K562 (cell line): ENCODE data around the gene TMEM121B. TPM values are rescaled to one million over a fixed set of nuclear protein-coding genes. Genes with fewer than 3 reads are reported as not detected.

Source experiments
- ATAC-seq: fragments of 200-7000 bp; cut with Tn5 transposase; 3 replicates; pipeline ENCODE4 v1.9.1; 2020; ENCODE audit warnings: moderate library complexity
- BruUV-seq: library from RNA; stranded (reverse); fragments of 400-500 nt; replicated peaks from 2 replicates; lab custom pipeline; 2021; lab: Mats Ljungman, UMichigan
- CTCF ChIA-PET: fragments of 300-600 bp; formaldehyde crosslinking; extraction: SDS; loops from one replicate; lab custom pipeline; 2021; ENCODE audit warnings: low intra/inter-chr PET ratio; lab: Yijun Ruan, JAX
- POLR2A ChIA-PET: fragments of 300-600, 350-650 bp; sonication (Branson Sonifier 250); formaldehyde crosslinking; extraction: SDS; loops from one replicate; lab custom pipeline; 2021; ENCODE audit warnings: antibody characterized with exemption, inconsistent platforms; lab: Yijun Ruan, JAX
- DNase-seq, 4 experiments: peaks; one replicate each; pipeline versions ENCODE4 v3.0.0 to v3.0.0-alpha.2; 2011 to 2018; ENCODE audit warnings: low spot score in 3 of 4, mixed read lengths in 3 of 4; ENCODE audit errors: extremely low read depth in 1 of 4
- FAIRE-seq: peaks from 2 replicates; lab custom pipeline; 2011; peaks lifted over from hg19 to GRCh38; lab: Jason Lieb, UNC
- H2AFZ ChIP-seq: 2 replicates; pipeline ENCODE4 v1.6.0; 2011; ENCODE audit warnings: low read depth, low read length, control low read depth, inconsistent platforms
- H3K27ac ChIP-seq: fragments of 200-600 bp; 3 replicates; pipeline ENCODE4 v1.8.0; 2011; ENCODE audit warnings: low read depth, mild to moderate bottlenecking, control low read depth, inconsistent platforms, low read length, moderate library complexity, mixed read lengths; ENCODE audit errors: extremely low read depth
- H3K27me3 ChIP-seq, 2 experiments: fragments of 300-600 bp in 1 of 2; 2 replicates in 1 of 2; 3 replicates in 1 of 2; pipeline versions ENCODE4 v1.6.0 to v1.8.0; 2011; ENCODE audit warnings: inconsistent platforms in 2 of 2, low read length in 2 of 2, mild to moderate bottlenecking in 1 of 2, mixed read lengths in 1 of 2, moderate library complexity in 1 of 2; ENCODE audit not compliant: control insufficient read depth in 2 of 2, insufficient read depth in 2 of 2
- H3K36me3 ChIP-seq: fragments of 300-600 bp; 3 replicates; pipeline ENCODE4 v1.8.0; 2011; ENCODE audit warnings: mild to moderate bottlenecking, low read length, inconsistent platforms; ENCODE audit not compliant: control insufficient read depth, insufficient read depth
- H3K4me1 ChIP-seq, 2 experiments: fragments of 200-600 bp in 1 of 2; replicated peaks in 1 of 2; 2 replicates in 1 of 2; 3 replicates in 1 of 2; pipeline versions ENCODE4 v1.5.1 to v1.8.0; 2011; ENCODE audit warnings: inconsistent platforms in 2 of 2, low read length in 2 of 2, mild to moderate bottlenecking in 1 of 2, mixed read lengths in 1 of 2, moderate library complexity in 1 of 2; ENCODE audit not compliant: control insufficient read depth in 2 of 2, insufficient read depth in 2 of 2
- H3K4me2 ChIP-seq: 2 replicates; pipeline ENCODE4 v1.6.1; 2011; ENCODE audit warnings: low read length, control low read depth, inconsistent platforms, mixed read lengths; ENCODE audit not compliant: insufficient read depth
- H3K4me3 ChIP-seq: fragments of 200-600 bp; sonication (generic), shearing (Covaris generic); 2 replicates; pipeline ENCODE4 v1.5.1; 2016; ENCODE audit warnings: control low read depth, inconsistent platforms
- H3K79me2 ChIP-seq: fragments of 200-600 bp; 3 replicates; pipeline ENCODE4 v1.8.0; 2011; ENCODE audit warnings: low read length, inconsistent platforms; ENCODE audit not compliant: control insufficient read depth, insufficient read depth
- H3K9ac ChIP-seq, 2 experiments: 2 replicates each; pipeline versions ENCODE4 v1.6.0 to v1.6.1; 2011; ENCODE audit warnings: low read depth in 2 of 2, low read length in 2 of 2, control low read depth in 1 of 2, inconsistent platforms in 1 of 2, mild to moderate bottlenecking in 1 of 2, mixed read lengths in 1 of 2; ENCODE audit not compliant: insufficient read depth in 1 of 2
- H3K9me1 ChIP-seq: one replicate; pipeline ENCODE4 v1.6.0; 2011; ENCODE audit warnings: inconsistent platforms, mild to moderate bottlenecking, low read length, moderate library complexity; ENCODE audit not compliant: control insufficient read depth, insufficient read depth
- H3K9me3 ChIP-seq: replicated peaks from 2 replicates; pipeline ENCODE4 v1.5.1; 2011; ENCODE audit warnings: low read depth, low read length, inconsistent platforms; ENCODE audit not compliant: control insufficient read depth, insufficient read depth
- H4K20me1 ChIP-seq: replicated peaks from 2 replicates; pipeline ENCODE4 v1.6.1; 2011; ENCODE audit warnings: low read length, inconsistent platforms, mixed read lengths; ENCODE audit not compliant: control insufficient read depth, insufficient read depth
- BRCA1 ChIP-seq, 2 experiments: fragments of 450-650 bp in 1 of 2; sonication (generic) in 1 of 2; formaldehyde crosslinking in 1 of 2; IDR thresholded peaks; 2 replicates each; pipeline versions ENCODE4 v1.5.0 to v1.6.1; 2017 to 2020; ENCODE audit warnings: mild to moderate bottlenecking in 1 of 2, missing genetic modification reagents in 1 of 2
- HDAC6 ChIP-seq: IDR thresholded peaks from 2 replicates; pipeline ENCODE4 v1.6.1; 2012; ENCODE audit warnings: low read depth, mild to moderate bottlenecking, control low read depth, inconsistent platforms, low read length, moderate library complexity
- KLF6 ChIP-seq: fragments of 250-450 bp; sonication (Bioruptor Pico); IDR thresholded peaks from 2 replicates; pipeline ENCODE4 v1.4.0; 2020; ENCODE audit warnings: mild to moderate bottlenecking, moderate library complexity, borderline replicate concordance
- WGBS: fragments of 100-300 bp; shearing (Covaris generic); methylation state at CpG from one replicate; pipeline ENCODE4 v1.1.6; 2016; ENCODE audit warnings: low coverage, mixed read lengths; ENCODE audit not compliant: insufficient coverage; ENCODE audit errors: missing lambda C conversion rate; 5-methylcytosine and 5-hydroxymethylcytosine counted together
- in situ Hi-C: fragments of 300-500 bp; cut with MboI; formaldehyde crosslinking; loops from 4 replicates; pipeline ENCODE4 v1.15.0; 2018; ENCODE audit warnings: inconsistent platforms, mixed read lengths
- intact Hi-C: fragments of 100-400 bp; cut with micrococcal nuclease; formaldehyde crosslinking; loops from 2 replicates; pipeline ENCODE4 v1.14.2; 2022
- polyA plus RNA-seq, 8 experiments: library from polyadenylated mRNA; depleted of rRNA in 4 of 8; stranded (reverse) in 5 of 8; unstranded in 3 of 8; fragments of >200 nt; fragmentation: Nextera tagmentation in 2 of 8; fragmentation: Illumina TruSeq in 1 of 8; extraction: Ambion mirVana in 2 of 8; extraction: Trizol in 1 of 8; gene quantifications; 2 replicates each; pipeline versions ENCODE4 v1.2.1 to v1.2.3, GENCODE V29; 2011 to 2014; ENCODE audit warnings: inconsistent platforms in 1 of 8, missing spikeins in 1 of 8
- total RNA-seq, 7 experiments: library from RNA; depleted of rRNA in 6 of 7; stranded (reverse); fragments of >200 nt in 6 of 7; fragmentation: Illumina TruSeq in 2 of 7; extraction: Trizol in 2 of 7; gene quantifications; 2 replicates each; pipeline versions ENCODE4 v1.2.1 to v1.2.3, GENCODE V29; 2011 to 2021; ENCODE audit warnings: low replicate concordance in 1 of 7
- TF ChIP-seq, protein P1 (sequence below): fragments of 250-450 bp; sonication (Bioruptor Pico); IDR thresholded peaks from 2 replicates; pipeline ENCODE4 v1.9.0; 2021; ENCODE audit warnings: mild to moderate bottlenecking, inconsistent platforms
- TF ChIP-seq, protein P2 (sequence below): sonication (generic); formaldehyde crosslinking; IDR thresholded peaks from 2 replicates; pipeline ENCODE4 v1.8.0; 2022; ENCODE audit warnings: mild to moderate bottlenecking, missing genetic modification reagents

The TMEM121B gene
- total and polyA plus RNA-seq, 9 of the 15 experiments (the other 6 are each of a cell fraction or from before 2014, with no cell fraction given), result 0.03 to 0.07 (median 0.03) TPM; not detected in 6

DNA sequence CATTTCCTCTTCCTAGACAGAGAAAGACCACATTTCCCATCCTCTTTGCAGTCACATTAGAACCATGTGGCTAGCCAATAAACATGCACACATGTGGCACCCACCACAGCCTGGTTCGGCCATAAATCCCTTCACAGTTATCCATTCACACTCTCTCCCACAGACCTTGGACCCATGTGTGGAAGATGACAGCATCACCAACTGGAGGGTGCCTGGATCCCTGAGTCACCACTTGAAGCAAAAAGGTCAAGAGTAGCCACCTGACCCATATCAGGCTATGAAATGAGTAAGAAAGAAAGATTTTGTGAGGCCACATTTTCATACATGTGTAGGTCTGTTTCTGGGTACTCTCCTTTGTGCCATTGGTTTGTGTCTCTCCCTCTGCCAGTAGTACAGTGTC lies 9.0 kb upstream of the TMEM121B start:
- H3K79me2 ChIP-seq, result no peaks in the 10 kb centered on the region
- in situ Hi-C loops, result no loop called here
- H2AFZ ChIP-seq, result no peak overlapping the region
- ATAC-seq (no peak; the same call in 2 of the 3 replicates), FAIRE-seq (no peak), DNase-seq (no peak)
- H3K4me2 ChIP-seq, result no peak overlapping the region
- TF ChIP-seq BRCA1 (IDR thresholded peaks at IDR 0.05), result no peak
- no peak for TF ChIP-seq BRCA1 (CRISPR knock-in tag; IDR thresholded peaks at IDR 0.05)
- no peak for TF ChIP-seq HDAC6
- TF ChIP-seq, protein P1, sequence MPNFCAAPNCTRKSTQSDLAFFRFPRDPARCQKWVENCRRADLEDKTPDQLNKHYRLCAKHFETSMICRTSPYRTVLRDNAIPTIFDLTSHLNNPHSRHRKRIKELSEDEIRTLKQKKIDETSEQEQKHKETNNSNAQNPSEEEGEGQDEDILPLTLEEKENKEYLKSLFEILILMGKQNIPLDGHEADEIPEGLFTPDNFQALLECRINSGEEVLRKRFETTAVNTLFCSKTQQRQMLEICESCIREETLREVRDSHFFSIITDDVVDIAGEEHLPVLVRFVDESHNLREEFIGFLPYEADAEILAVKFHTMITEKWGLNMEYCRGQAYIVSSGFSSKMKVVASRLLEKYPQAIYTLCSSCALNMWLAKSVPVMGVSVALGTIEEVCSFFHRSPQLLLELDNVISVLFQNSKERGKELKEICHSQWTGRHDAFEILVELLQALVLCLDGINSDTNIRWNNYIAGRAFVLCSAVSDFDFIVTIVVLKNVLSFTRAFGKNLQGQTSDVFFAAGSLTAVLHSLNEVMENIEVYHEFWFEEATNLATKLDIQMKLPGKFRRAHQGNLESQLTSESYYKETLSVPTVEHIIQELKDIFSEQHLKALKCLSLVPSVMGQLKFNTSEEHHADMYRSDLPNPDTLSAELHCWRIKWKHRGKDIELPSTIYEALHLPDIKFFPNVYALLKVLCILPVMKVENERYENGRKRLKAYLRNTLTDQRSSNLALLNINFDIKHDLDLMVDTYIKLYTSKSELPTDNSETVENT (CRISPR knock-in tag), result no peak
- TF ChIP-seq, protein P2, sequence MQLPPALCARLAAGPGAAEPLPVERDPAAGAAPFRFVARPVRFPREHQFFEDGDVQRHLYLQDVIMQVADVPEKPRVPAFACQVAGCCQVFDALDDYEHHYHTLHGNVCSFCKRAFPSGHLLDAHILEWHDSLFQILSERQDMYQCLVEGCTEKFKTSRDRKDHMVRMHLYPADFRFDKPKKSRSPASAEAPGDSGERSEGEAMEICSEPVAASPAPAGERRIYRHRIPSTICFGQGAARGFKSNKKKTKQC (CRISPR knock-in tag), result no peak
- TF ChIP-seq KLF6 (CRISPR knock-in tag), result no peak
- CTCF ChIA-PET, result no interaction called here
- H3K9ac ChIP-seq, result no peak overlapping the region
- POLR2A ChIA-PET, result no interaction called here
- H3K27me3 ChIP-seq, result peaks cover 18 to 26% of the 10 kb centered on the region in 2 experiments; a peak in 4 of 5 replicates
- no TSS peak for BruUV-seq
- intact Hi-C loops, result no loop called here
- 0 out of 2 replicates have a peak, but pooled peaks cover 4% of the 10 kb centered on the region for H4K20me1 ChIP-seq
- H3K4me3 ChIP-seq, result no peak overlapping the region
- no peaks in the 10 kb centered on the region for H3K4me1 ChIP-seq
- H3K36me3 ChIP-seq, result no peaks in the 10 kb centered on the region
- WGBS, result 9% methylated on average over 1 of the region's 1 CpG
- no peaks in the 10 kb centered on the region for H3K9me1 ChIP-seq
- H3K9me3 ChIP-seq, result no peaks in the 10 kb centered on the region
- H3K27ac ChIP-seq, result no peak overlapping the region
